DMS 273 (cell line): ENCODE measurements around the gene IGLL5.

ENCODE experiments used
- DNase-seq: peaks from one replicate; lab custom pipeline; 2025; ENCODE audit not compliant: unreplicated experiment; lab: John Stamatoyannopoulos, UW

The IGLL5 gene

DNA sequence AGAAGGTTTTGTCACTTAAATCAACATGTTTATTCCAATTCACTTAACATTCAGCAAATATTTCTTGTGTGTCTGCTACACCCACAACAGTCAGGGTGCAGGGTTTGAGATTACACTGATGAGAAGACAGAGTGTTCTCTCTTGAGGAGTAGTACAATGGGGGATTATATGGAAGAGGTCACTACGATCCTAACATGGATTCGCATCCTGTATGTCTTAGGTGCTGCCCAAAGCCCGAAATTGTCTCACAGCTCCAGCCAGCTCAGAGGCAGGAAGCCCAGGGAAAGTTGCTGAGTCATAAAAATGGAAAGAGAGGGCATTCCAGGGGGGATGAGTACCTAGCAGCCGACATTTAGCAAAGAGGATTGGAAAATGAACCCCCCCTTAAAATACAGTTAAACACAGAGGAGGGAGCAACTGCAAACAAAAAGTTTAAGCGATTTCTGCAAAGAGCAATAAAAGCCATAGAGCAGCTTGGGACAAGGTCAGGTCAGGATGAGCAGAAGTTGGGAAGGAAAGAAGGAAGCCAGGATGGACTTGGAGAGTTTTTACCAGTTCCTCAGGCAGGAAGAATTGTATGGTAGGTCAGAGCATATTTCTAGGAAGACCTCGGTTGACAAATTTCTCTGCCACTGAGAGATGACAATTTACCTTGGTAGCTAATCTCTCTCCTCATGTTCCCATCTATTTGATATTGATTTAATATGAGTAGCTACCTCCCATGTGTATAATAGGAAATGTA, 49.5 kb downstream of the IGLL5 start:
- no peak for DNase-seq

DNA sequence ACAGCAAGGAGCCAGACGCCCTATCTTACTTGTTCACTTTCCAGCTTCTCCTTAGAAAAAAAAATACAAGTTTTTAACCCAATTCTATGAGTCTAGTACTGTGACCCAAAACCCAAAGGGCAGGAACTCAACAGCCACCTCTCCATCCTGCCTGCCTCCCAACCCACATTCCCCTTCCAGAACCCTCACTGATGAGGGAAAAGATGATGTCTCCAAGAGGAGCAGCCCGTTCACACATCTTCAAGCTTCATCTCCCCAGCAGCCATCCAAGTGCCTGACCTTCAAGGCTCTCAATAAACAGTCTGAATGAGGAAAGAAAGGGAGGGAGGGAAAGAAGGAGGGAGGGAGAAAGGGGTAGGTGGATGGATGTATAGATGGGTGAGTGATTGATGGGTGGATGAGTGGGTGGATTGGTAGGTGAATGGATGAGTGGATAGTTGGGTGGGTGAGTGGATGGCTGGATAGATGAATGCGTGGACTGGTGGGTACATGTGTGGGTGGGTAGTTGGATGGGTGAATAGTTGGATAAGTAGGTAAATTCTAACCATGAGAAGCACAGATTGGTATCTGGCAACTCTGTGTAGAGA, 50.4 kb downstream of the IGLL5 start:
- no peak for DNase-seq

DNA sequence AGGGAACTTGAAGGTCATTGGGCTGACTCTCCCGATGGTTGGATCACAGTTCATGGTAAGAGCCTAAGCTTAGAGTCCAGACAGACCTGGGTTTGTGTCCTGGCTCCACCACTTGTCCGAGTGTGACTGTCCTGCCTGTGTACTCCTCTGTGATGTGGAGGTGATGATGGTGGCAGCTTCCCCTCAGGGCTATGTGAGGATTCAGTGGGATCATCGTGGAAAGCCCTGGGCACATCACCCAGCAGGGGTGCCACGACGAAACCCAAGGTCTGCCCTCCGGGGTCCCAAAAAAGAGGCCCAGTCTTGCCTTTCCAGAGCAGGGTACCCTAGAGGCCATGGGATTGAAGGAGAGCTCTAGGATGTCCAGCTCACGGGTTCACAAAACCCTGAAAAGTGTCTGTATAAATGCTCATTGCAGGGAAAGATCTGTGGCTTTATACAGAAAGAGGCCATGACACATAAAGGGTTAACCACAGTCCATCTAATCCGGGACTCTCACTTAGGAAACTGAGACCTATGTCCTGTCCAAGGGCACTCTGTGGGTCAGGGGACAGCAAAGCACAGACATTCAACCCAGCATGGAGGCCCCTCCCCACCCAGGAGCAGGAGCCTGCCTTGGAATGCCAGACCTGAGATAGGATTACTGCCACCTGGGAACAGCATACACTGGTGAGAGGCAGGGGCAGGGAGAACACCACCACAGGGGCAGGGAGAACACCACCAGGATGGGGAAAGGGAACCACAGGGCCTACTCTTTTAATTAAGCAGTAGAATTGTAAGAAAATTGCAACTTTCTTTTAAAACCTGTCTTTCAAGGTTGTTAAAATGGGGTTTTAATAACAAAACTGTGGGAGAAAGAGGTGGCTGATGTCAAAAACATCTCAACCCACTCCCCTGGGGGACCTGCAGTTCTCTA, 51.3 kb downstream of the IGLL5 start:
- no peak for DNase-seq

DNA sequence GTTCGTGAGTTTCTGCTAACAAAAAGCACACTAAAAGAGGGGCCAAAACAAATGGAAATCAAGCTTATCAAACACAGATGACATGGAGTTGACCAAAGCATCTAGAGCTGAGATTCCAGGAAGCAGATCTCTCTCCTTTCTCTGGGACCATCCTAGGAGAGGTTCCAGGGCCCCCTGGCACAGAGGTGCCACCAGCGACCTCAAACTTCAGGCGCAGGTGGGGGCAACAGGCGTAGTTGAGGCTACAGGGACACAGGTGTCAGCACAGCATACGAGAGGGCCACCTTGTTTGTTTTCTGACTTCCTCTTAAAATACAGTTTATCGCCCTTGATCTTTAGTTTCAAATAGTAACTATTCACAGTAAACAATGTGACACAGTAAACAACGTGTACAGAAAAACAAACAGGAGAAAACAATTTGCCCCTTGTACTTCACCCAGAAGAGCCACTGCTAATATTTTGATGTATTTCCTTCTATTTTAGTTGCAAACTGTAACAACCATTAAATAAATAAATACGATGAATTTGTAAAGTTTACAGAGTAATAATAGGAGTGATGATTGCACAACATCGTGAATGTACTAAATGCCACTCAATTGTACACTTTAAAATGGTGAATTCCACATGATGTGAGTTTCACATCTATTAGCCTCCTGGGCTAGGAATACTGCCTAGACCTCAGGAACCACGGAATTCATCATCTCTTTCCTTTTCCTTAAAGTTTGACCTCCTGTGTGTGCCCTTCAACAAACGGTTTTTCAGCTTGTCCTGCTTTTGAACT, 52.2 kb downstream of the IGLL5 start:
- DNase-seq: no peak

DNA sequence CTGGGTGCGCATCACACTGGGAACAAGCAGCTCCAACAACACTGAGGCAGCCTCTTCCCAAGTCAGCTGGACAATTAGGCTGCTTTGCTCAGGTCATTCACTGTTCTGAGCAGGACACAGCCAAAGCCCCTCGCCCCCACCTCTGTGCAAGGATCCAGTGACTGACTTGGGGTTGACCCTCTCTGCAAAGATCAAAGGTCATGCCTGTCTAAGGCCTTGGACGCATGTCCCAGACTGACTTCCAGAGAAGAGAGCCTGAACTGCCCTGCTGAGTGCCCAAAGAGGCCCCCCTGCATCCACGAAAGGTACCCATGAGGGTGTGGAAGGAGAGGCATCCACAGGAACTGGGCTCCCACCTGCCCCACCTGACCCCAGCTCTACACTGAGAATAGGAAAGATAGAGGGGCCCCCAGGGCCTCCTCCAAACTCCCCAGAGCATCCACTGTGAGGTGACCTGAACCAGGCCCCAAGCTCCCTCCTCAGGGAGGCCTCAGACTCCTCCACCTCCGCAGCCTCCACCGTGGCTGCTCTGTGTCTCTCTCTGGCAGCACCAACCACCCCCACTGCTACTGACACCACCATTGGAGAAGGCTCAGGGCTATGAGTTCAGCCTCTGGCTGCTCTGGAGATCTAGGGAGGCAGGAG, 53.5 kb downstream of the IGLL5 start:
- no peak for DNase-seq

DNA sequence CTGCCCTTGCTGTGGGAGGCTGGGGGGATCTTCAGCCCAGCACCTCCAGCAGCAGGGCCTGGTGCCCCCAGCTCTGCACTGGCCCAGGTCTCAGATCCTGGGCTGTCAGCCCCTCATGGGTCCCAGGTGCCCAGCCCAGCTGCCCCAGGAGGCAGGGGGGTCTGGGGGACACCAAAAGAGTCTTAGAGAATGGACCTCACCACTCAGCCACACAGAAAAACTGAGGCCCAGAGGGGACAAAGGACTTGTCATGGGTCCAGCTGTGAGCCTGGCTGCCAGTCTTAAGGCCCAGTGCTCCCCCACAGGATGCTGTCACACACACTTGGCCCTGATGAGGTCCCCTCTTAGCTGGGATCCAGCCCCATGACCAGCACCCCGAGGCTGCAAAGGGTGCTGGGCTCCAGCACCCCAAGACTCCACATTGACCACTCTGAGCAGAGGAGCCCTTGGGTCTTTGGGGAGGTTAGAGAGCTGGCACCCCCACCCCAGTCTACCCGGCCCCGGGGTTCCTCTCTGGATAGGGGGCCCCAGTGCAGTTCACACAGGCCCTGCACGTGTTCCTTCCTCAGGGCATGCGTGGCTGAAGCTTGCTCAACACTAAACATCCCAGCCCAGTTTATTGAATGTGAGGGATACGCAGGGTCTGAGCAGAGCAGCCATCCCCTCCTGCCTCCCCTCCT, 54.4 kb downstream of the IGLL5 start:
- DNase-seq: no peak

DNA sequence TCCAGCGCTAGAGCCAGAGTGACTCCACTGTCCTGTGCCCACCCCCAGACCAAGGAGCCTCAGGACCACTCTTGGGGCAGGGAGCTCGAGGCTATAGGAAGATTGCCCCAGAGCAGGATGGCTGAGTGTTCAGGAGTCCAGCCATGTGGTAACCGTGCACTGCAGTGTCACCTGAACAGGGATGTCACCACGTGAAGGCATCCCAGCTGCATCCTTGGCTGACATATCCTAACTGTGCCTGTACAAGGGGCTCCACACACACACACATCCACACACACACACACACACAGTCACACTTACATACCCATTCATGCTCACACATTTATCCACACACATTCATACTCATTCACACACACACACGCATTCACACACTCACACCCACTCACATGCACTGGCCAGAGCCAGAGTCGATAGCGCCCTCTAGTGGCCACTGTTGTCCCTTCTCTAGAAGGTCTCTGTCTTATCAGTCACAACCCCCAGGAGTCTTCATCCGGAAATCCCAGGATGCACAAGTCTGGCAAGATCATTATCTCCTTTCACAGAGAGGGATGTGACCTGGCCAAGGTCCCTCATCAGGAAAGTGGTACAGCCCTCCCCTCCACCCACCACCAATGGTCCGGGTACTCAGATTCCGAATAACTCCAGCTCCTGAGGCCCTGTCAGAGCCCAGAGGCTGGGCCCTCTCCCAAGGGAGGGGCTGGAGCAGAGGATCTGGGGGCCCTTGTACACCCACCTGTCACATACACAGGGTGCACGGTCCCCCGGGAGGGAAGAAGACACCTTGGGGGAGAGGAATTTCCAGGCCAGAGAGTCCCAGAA, 55.1 kb downstream of the IGLL5 start:
- DNase-seq: peak; percentile 76

DNA sequence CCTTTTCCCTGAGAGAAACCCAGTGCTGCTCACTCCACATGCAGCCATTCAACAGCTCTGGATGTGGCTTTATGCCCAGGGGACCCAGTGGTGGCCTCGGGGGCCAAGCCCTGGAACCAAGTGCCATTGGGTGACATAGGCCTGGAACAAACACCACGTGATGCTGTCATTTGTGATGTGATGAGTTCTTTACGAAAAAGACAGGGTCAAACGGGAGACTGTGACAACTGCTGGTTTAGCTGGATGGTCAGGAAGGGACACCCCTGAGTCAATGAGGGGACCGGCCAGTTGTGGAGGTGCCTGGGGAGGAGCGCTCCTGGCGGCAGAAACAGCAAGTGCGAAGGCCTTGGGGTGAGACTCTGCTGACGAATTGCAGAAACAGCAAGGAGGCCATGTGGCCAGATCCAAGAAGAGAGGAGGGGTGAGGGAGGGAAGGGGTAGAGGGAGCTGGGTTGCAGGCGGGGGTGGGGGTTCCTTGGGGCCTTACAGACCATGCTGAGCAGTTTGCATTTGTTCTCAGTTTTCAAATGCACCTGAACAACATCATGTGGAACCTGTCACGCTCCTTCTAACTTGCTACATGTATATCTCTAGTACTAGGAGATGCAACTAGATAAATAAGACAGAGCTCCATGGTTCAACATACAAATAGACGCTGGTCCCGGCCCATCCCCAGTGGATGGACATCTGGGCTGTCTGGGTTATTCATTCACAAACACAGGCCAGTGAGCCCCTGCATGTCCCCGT, 56.1 kb downstream of the IGLL5 start:
- DNase-seq: no peak

DNA sequence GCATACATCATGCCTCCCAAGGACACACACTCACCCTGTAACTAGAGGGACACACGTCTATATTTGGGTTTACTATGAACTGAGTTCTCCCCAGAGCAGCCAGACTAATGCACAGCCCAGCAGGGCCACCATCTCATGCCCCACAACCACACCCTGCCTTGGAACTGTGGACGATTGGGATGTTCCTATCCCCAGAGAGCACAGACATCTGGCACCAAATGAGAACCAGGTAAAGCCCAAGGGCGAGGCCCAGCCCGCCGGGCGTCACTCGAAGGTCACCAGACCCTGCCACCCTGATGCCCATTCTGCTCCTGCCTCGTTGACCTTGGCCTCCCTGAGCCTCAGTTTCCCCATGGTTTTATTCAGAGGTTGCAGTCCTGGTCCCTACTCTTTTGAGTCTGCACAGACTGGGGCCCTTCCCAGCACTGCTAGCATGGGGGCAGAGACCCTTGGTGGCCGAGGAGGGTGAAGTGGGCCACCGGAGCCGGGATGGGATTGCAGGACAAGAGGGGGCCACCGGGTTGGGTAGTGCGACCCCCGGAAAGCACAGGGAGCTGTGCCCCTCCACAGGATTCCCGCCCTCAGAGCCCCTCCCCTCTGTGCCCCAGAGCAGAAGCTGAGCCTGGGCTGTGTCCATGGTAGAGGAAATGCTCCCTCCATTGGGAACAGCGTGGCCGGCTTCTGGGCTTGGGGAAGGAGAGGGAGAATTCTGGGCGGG, 56.8 kb downstream of the IGLL5 start:
- DNase-seq: no peak

DNA sequence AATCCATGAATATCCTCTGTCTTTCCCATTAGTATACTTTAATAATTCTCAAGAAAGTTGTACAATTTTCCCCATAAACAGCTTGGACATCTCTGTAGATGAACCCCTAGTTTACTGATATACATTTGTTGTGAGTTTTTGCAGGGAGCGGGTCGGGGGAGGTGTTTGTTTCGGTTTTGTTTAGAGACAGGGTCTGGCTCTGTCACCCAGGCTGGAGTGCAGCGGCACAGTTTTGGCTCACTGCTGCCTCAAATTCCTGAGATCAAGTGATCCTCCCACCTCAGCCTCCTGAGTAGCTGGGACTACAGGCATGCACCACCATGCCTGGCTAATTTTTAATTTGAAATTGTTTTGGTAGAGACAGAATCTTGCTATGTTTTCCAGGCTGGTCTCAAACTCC, 57.6 kb downstream of the IGLL5 start:
- DNase-seq: no peak
